Globus pallidus (tissue), 1 donor: ENCODE measurements around the gene CYTH2.
"Not testable (repeated sequence)": the region's sequence is repeated elsewhere in the genome, so short reads cannot be mapped to it uniquely, and the experiment has no call there.

Experiments
- DNase-seq: peaks from one replicate; pipeline ENCODE4 v3.0.0-alpha.2; 2015; ENCODE audit warnings: low spot score

Gene CYTH2

GRCh38 chr19:48512504-48513288, 43.5 kb downstream of the CYTH2 start:
- no peak for DNase-seq

- peak; percentile 85 for DNase-seq
Measured at GRCh38 chr19:48513289-48514122, 44.3 kb downstream of the CYTH2 start.

GRCh38 chr19:48514123-48514458, 44.9 kb downstream of the CYTH2 start:
- no peak for DNase-seq

- DNase-seq, result no peak
Measured at GRCh38 chr19:48516536-48516935, 47.4 kb downstream of the CYTH2 start.

- no peak for DNase-seq
Measured at GRCh38 chr19:48518207-48518606, 49.0 kb downstream of the CYTH2 start.

- DNase-seq, result not testable (repeated sequence)
Measured at GRCh38 chr19:48519426-48519825, 50.3 kb downstream of the CYTH2 start.

GRCh38 chr19:48520134-48520533, 51.0 kb downstream of the CYTH2 start:
- no peak for DNase-seq

- no peak for DNase-seq
Measured at GRCh38 chr19:48524221-48524620, 55.1 kb downstream of the CYTH2 start.

- DNase-seq, result no peak
Measured at GRCh38 chr19:48524732-48525131, 55.6 kb downstream of the CYTH2 start.

- no peak for DNase-seq
Measured at GRCh38 chr19:48529156-48529555, 60.0 kb downstream of the CYTH2 start.

GRCh38 chr19:48530066-48530720, 61.0 kb downstream of the CYTH2 start:
- DNase-seq, result no peak

GRCh38 chr19:48530770-48531169, 61.6 kb downstream of the CYTH2 start:
- no peak for DNase-seq
